ENCODE data around the gene DENND1A.

DNA sequence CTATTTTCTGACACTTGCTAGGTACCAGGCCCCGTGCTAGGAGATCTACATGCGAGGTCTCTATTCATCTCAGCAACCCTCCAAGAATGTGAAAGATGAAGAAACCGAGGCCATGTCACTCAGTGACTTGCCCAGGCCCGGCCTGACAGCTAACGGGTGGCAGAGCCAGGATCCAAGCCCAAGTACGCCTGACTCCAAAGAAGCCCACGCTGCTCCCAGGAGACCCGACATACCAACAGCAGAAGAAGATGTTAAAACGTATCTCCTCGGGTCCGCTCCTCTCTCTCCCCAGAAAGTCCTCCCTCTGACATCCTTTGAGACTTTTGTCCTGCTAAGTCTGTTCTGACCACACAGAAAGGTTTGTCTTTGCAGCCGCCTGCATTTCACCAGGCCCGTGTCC lies 508.7 kb downstream of the DENND1A start:
- TF ChIP-seq, protein P1, sequence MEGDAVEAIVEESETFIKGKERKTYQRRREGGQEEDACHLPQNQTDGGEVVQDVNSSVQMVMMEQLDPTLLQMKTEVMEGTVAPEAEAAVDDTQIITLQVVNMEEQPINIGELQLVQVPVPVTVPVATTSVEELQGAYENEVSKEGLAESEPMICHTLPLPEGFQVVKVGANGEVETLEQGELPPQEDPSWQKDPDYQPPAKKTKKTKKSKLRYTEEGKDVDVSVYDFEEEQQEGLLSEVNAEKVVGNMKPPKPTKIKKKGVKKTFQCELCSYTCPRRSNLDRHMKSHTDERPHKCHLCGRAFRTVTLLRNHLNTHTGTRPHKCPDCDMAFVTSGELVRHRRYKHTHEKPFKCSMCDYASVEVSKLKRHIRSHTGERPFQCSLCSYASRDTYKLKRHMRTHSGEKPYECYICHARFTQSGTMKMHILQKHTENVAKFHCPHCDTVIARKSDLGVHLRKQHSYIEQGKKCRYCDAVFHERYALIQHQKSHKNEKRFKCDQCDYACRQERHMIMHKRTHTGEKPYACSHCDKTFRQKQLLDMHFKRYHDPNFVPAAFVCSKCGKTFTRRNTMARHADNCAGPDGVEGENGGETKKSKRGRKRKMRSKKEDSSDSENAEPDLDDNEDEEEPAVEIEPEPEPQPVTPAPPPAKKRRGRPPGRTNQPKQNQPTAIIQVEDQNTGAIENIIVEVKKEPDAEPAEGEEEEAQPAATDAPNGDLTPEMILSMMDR (IDR thresholded peaks at IDR 0.05) = no peak
- no peak for TF ChIP-seq EP300 (IDR thresholded peaks at IDR 0.05)
